HepG2 (cell line): ENCODE measurements around the gene RGL3. TPM values are rescaled to one million over a fixed set of nuclear protein-coding genes. Genes with fewer than 3 reads are reported as not detected.

ENCODE experiments used
- DNMT3B ChIP-seq: conservative IDR thresholded peaks from 2 replicates; pipeline ENCODE4 v1.6.1; 2016; ENCODE audit warnings: missing biosample characterization, control low read depth
- IRF2 ChIP-seq: IDR thresholded peaks from 2 replicates; pipeline ENCODE4 v1.6.1; 2018; ENCODE audit warnings: missing genetic modification reagents, missing compliant biosample characterization
- KLF11 ChIP-seq: IDR thresholded peaks from 2 replicates; pipeline ENCODE4 v1.6.1; 2016; ENCODE audit warnings: missing compliant biosample characterization
- NFE2L1 ChIP-seq: sonication (generic); formaldehyde crosslinking; IDR thresholded peaks from 2 replicates; pipeline ENCODE4 v1.4.0; 2020; ENCODE audit warnings: missing genetic modification reagents, mild to moderate bottlenecking, borderline replicate concordance
- NR2F6 ChIP-seq, 2 experiments: IDR thresholded peaks; 2 replicates each; pipeline ENCODE4 v1.6.1; 2016; ENCODE audit warnings: antibody characterized with exemption in 1 of 2, mild to moderate bottlenecking in 1 of 2
- PBX3 ChIP-seq: sonication (generic); formaldehyde crosslinking; IDR thresholded peaks from 2 replicates; pipeline ENCODE4 v1.8.1; 2023; ENCODE audit warnings: missing genetic modification reagents, inconsistent platforms, borderline replicate concordance
- PRDM15 ChIP-seq: sonication (generic); formaldehyde crosslinking; IDR thresholded peaks from 2 replicates; pipeline ENCODE4 v1.4.0; 2020; ENCODE audit warnings: missing genetic modification reagents
- RNF2 ChIP-seq: fragments of 450-650 bp; conservative IDR thresholded peaks from 2 replicates; pipeline ENCODE4 v1.6.1; 2016; ENCODE audit warnings: low read depth
- SIN3B ChIP-seq: fragments of 150-350 bp; IDR thresholded peaks from 2 replicates; pipeline ENCODE4 v1.6.1; 2014; ENCODE audit warnings: low read length
- SOX13 ChIP-seq, 3 experiments: fragments of 450-650 bp in 1 of 3; sonication (generic) in 1 of 3; formaldehyde crosslinking in 1 of 3; IDR thresholded peaks in 2 of 3; conservative IDR thresholded peaks in 1 of 3; 2 replicates each; pipeline versions ENCODE4 v1.5.0 to v1.6.1; 2016 to 2020; ENCODE audit warnings: antibody characterized with exemption in 1 of 3, mild to moderate bottlenecking in 1 of 3, missing compliant biosample characterization in 1 of 3, missing genetic modification reagents in 1 of 3, moderate library complexity in 1 of 3
- SP4 ChIP-seq: sonication (generic); formaldehyde crosslinking; IDR thresholded peaks from 2 replicates; pipeline ENCODE4 v1.8.1; 2023; ENCODE audit warnings: mild to moderate bottlenecking, missing genetic modification reagents
- ZEB1 ChIP-seq: IDR thresholded peaks from 2 replicates; pipeline ENCODE4 v1.6.1; 2012; ENCODE audit warnings: mild to moderate bottlenecking, low read depth, inconsistent platforms; ENCODE audit not compliant: insufficient replicate concordance
- ZNF232 ChIP-seq: sonication (generic); formaldehyde crosslinking; IDR thresholded peaks from 2 replicates; pipeline ENCODE4 v1.4.0; 2020; ENCODE audit warnings: missing genetic modification reagents, borderline replicate concordance
- ZNF263 ChIP-seq: sonication (generic); formaldehyde crosslinking; IDR thresholded peaks from 2 replicates; pipeline ENCODE4 v1.4.0; 2020; ENCODE audit warnings: missing genetic modification reagents
- ZNF282 ChIP-seq: fragments of 450-650 bp; IDR thresholded peaks from 2 replicates; pipeline ENCODE4 v1.6.1; 2018; ENCODE audit not compliant: partially characterized antibody
- ZNF558 ChIP-seq: sonication (generic); formaldehyde crosslinking; IDR thresholded peaks from 2 replicates; pipeline ENCODE4 v1.9.0; 2022; ENCODE audit warnings: mild to moderate bottlenecking, missing genetic modification reagents, borderline replicate concordance
- ZXDC ChIP-seq: sonication (generic); formaldehyde crosslinking; IDR thresholded peaks from 2 replicates; pipeline ENCODE4 v1.5.0; 2020; ENCODE audit warnings: mild to moderate bottlenecking, missing genetic modification reagents
- polyA plus RNA-seq, 8 experiments: library from polyadenylated mRNA; depleted of rRNA in 3 of 8; stranded (reverse) in 7 of 8; unstranded in 1 of 8; fragments of >200 nt; fragmentation: Illumina TruSeq in 4 of 8; extraction: Trizol in 4 of 8; gene quantifications; 2 replicates each; pipeline versions ENCODE4 v1.2.1 to v1.2.3, GENCODE V29; 2011 to 2016; ENCODE audit warnings: low read depth in 4 of 8, missing spikeins in 1 of 8, mixed read lengths in 1 of 8; ENCODE audit not compliant: insufficient read depth in 1 of 8
- total RNA-seq, 5 experiments: library from RNA; depleted of rRNA; stranded (reverse); fragments of >200 nt; fragmentation: Illumina TruSeq; extraction: Trizol; gene quantifications; 2 replicates each; pipeline ENCODE4 v1.2.3, GENCODE V29; 2016; ENCODE audit warnings: low read depth in 1 of 5
- TF ChIP-seq, protein P1 (sequence below): sonication (generic); formaldehyde crosslinking; IDR thresholded peaks from 2 replicates; pipeline ENCODE4 v1.5.1; 2020; ENCODE audit warnings: mild to moderate bottlenecking, missing genetic modification reagents

RGL3 gene
- total and polyA plus RNA-seq, 2 of the 13 experiments (the other 11 are each of a cell fraction or from before 2014, with no cell fraction given), result 4.2 to 7.6 TPM

DNA sequence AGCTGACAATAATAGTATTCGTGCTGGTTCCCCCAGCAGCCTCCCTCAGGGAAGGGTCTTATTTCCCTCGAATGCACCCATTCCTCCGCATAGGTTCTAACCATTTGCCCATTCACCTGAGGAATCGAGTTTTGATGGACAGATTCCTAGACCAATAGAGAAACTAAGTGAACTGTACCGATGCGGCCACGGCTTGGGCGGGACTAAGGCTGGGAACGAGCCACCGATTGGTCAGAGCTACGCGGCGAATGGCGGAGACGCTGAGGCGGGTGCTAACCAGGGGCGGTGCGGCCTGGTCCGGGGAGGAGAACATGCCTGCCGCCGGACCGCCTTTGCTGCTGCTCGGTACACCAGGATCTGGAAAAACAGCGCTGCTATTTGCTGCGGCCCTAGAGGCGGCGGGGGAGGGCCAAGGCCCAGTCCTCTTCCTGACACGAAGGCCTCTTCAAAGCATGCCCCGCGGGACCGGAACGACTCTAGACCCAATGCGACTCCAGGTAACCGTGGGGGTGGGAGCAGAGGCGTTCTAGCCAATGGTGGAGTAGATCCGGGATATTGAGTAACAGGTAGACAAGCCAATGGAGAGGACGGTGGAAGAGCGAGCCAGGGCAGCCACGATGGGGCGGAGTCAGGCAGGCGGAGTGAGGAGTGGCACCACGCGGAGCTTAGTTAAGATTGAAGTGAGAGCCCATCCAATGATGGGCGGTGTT is 44.5 kb downstream of the RGL3 start, which contains the start of gene SWSAP1 (continued):
- no peak for TF ChIP-seq PRDM15 (CRISPR knock-in tag)
- peak; percentile 73 for TF ChIP-seq KLF11 (CRISPR knock-in tag)
- TF ChIP-seq, protein P1, sequence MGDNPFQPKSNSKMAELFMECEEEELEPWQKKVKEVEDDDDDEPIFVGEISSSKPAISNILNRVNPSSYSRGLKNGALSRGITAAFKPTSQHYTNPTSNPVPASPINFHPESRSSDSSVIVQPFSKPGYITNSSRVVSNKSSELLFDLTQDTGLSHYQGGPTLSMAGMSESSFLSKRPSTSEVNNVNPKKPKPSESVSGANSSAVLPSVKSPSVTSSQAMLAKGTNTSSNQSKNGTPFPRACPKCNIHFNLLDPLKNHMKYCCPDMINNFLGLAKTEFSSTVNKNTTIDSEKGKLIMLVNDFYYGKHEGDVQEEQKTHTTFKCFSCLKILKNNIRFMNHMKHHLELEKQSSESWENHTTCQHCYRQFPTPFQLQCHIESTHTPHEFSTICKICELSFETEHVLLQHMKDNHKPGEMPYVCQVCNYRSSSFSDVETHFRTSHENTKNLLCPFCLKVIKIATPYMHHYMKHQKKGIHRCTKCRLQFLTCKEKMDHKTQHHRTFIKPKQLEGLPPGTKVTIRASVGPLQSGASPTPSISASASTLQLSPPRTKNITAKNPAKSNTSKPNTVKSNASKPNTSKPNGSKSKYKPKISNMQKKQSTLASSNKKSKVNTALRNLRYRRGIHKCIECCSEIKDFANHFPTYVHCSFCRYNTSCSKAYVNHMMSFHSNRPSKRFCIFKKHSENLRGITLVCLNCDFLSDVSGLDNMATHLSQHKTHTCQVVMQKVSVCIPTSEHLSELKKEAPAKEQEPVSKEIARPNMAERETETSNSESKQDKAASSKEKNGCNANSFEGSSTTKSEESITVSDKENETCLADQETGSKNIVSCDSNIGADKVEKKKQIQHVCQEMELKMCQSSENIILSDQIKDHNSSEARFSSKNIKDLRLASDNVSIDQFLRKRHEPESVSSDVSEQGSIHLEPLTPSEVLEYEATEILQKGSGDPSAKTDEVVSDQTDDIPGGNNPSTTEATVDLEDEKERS (CRISPR knock-in tag), result 0 out of 2 replicates have a peak, but pooled peaks have one; percentile 42
- no peak for TF ChIP-seq NFE2L1 (CRISPR knock-in tag)
- 0 out of 2 replicates have a peak, but pooled peaks have one; percentile 49 for TF ChIP-seq DNMT3B (CRISPR knock-in tag)
- no peak for TF ChIP-seq ZXDC
- TF ChIP-seq ZNF263 (CRISPR knock-in tag), result 0 out of 2 replicates have a peak, but pooled peaks have one; percentile 31
- peak; percentile 79; the same call in 1 of the 2 replicates for TF ChIP-seq RNF2
- TF ChIP-seq SP4, result peak; percentile 91
- peak; percentile 57; the same call in 1 of the 2 replicates for TF ChIP-seq ZNF558
- TF ChIP-seq ZEB1, result peak; percentile 82
- no peak for TF ChIP-seq PBX3 (CRISPR knock-in tag)
- no peak for TF ChIP-seq ZNF282
- no peak for TF ChIP-seq SIN3B
- peak; percentile 50; the same call in 1 of the 2 replicates for TF ChIP-seq ZNF232 (CRISPR knock-in tag)
- TF ChIP-seq IRF2 (CRISPR knock-in tag), result peak; percentile 33; the same call in 1 of the 2 replicates
- no peak for TF ChIP-seq NR2F6 (IDR thresholded peaks at IDR 0.05)
- no peak; the same call in 1 of the 2 replicates for TF ChIP-seq NR2F6 (CRISPR knock-in tag; IDR thresholded peaks at IDR 0.05)
- TF ChIP-seq SOX13 (IDR thresholded peaks at IDR 0.05), result no peak
- no peak for TF ChIP-seq SOX13 (CRISPR knock-in tag; conservative IDR thresholded peaks at IDR 0.05 in 1 of 2, IDR thresholded peaks at IDR 0.05 in 1 of 2)
